Activated naive CD8-positive, alpha-beta T cell treated with anti-CD3 and anti-CD28 coated beads, Interleukin-2, amount 10 ng/mL, durations not matched to agents 7 days and 5 days (primary cell): ENCODE measurements around the gene CHML. TPM values are rescaled to one million over a fixed set of nuclear protein-coding genes. Genes with fewer than 3 reads are reported as not detected.

Experiments
- ATAC-seq: fragments of 150-1000 bp; cut with Tn5 transposase; one replicate; pipeline ENCODE4 v1.10.0; 2021; ENCODE audit warnings: low read depth, moderate library complexity
- POLR2A ChIA-PET: fragments of 350-600 bp; sonication (Branson Sonifier 250); formaldehyde crosslinking; loops from one replicate; lab custom pipeline; 2021; ENCODE audit warnings: antibody characterized with exemption; lab: Charles Lee
- DNase-seq: peaks from one replicate; pipeline ENCODE4 v3.0.0; 2021
- H3K27ac Mint-ChIP-seq: one replicate; pipeline ENCODE4 v1.8.0; 2022; ENCODE audit warnings: mild to moderate bottlenecking, mixed read lengths
- H3K27me3 Mint-ChIP-seq: one replicate; pipeline ENCODE4 v1.8.0; 2022; ENCODE audit warnings: mild to moderate bottlenecking, moderate library complexity, mixed read lengths
- H3K36me3 Mint-ChIP-seq: one replicate; pipeline ENCODE4 v1.8.0; 2021; ENCODE audit warnings: mild to moderate bottlenecking, mixed read lengths
- H3K4me1 Mint-ChIP-seq: one replicate; pipeline ENCODE4 v1.8.0; 2021; ENCODE audit warnings: mixed read lengths
- H3K4me3 Mint-ChIP-seq: one replicate; pipeline ENCODE4 v1.8.0; 2022; ENCODE audit warnings: mild to moderate bottlenecking, moderate library complexity, mixed read lengths
- H3K9me3 Mint-ChIP-seq: one replicate; pipeline ENCODE4 v1.8.0; 2021; ENCODE audit warnings: mixed read lengths
- total RNA-seq, 2 experiments: library from RNA; stranded (reverse); gene quantifications; one replicate each; pipeline ENCODE4 v1.2.3, GENCODE V29; 2021

The CHML gene
- total RNA-seq, 2 experiments from 2014 or later, result 11.6 to 13.7 TPM

- H3K4me1 Mint-ChIP-seq, result peaks cover 20% of the 10 kb centered on the region
- no peak overlapping the region for H3K27ac Mint-ChIP-seq
- ATAC-seq (no peak), DNase-seq (no peak)
- H3K27me3 Mint-ChIP-seq, result no peaks in the 10 kb centered on the region
- no peaks in the 10 kb centered on the region for H3K9me3 Mint-ChIP-seq
- no peak overlapping the region for H3K4me3 Mint-ChIP-seq
- peaks cover 23% of the 10 kb centered on the region for H3K36me3 Mint-ChIP-seq
- POLR2A ChIA-PET, result no interaction called here
These were observed 9.7 kb downstream of the CHML start for GRCh38 chr1:241630476-241630875.

GRCh38 chr1:241630005-241630404 lies 10.2 kb downstream of the CHML start:
- no peak for ATAC-seq
- peaks cover 18% of the 10 kb centered on the region for H3K36me3 Mint-ChIP-seq

GRCh38 chr1:241627453-241628259 lies 12.5 kb downstream of the CHML start:
- Mint-ChIP-seq H3K27me3 (no peaks in the 10 kb centered on the region), H3K4me3 (peak overlapping the region; percentile 79), H3K4me1 (peaks cover 22% of the 10 kb centered on the region), H3K27ac (peak overlapping the region; percentile 88), H3K9me3 (no peaks in the 10 kb centered on the region), H3K36me3 (peaks cover 13% of the 10 kb centered on the region)
- POLR2A ChIA-PET, result interaction anchor here (1.3 kb wide), 1 partner anchor 13 kb away, joined by 6 read pairs; the partner anchor contains the start of genes CHML and OPN3
- ATAC-seq (peak; percentile 85), DNase-seq (no peak)

More at GRCh38 chr1:241630005-241630404, 10.2 kb downstream of the CHML start:
- DNase-seq, result no peak
- POLR2A ChIA-PET, result no interaction called here
- Mint-ChIP-seq H3K4me1 (peaks cover 20% of the 10 kb centered on the region), H3K4me3 (no peak overlapping the region), H3K27ac (no peak overlapping the region), H3K9me3 (no peaks in the 10 kb centered on the region), H3K27me3 (no peaks in the 10 kb centered on the region)

- Mint-ChIP-seq H3K36me3 (peaks cover 11% of the 10 kb centered on the region), H3K4me3 (no peak overlapping the region), H3K9me3 (no peaks in the 10 kb centered on the region), H3K27ac (no peak overlapping the region), H3K27me3 (no peaks in the 10 kb centered on the region), H3K4me1 (peaks cover 13% of the 10 kb centered on the region)
- DNase-seq (no peak), ATAC-seq (no peak)
- POLR2A ChIA-PET, result no interaction called here
These were observed 15.2 kb downstream of the CHML start for GRCh38 chr1:241624935-241625334.

- peaks cover 11% of the 10 kb centered on the region for H3K36me3 Mint-ChIP-seq
- H3K4me1 Mint-ChIP-seq, result peaks cover 5% of the 10 kb centered on the region
- no peaks in the 10 kb centered on the region for H3K9me3 Mint-ChIP-seq
- H3K4me3 Mint-ChIP-seq, result no peak overlapping the region
- no peak for ATAC-seq
- H3K27ac Mint-ChIP-seq, result no peak overlapping the region
- no peak for DNase-seq
- no peaks in the 10 kb centered on the region for H3K27me3 Mint-ChIP-seq
- POLR2A ChIA-PET, result no interaction called here
These were observed 17.5 kb downstream of the CHML start for GRCh38 chr1:241622669-241623068.

GRCh38 chr1:241617426-241617825 lies 22.7 kb downstream of the CHML start:
- H3K9me3 Mint-ChIP-seq, result no peaks in the 10 kb centered on the region
- no peak overlapping the region for H3K4me3 Mint-ChIP-seq
- ATAC-seq (no peak), DNase-seq (no peak)
- POLR2A ChIA-PET, result no interaction called here
- peaks cover 4% of the 10 kb centered on the region for H3K4me1 Mint-ChIP-seq
- no peak overlapping the region for H3K27ac Mint-ChIP-seq
- H3K27me3 Mint-ChIP-seq, result no peaks in the 10 kb centered on the region
- H3K36me3 Mint-ChIP-seq, result peaks cover 7% of the 10 kb centered on the region

- no peaks in the 10 kb centered on the region for H3K27me3 Mint-ChIP-seq
- H3K4me3 Mint-ChIP-seq, result no peak overlapping the region
- peaks cover 1% of the 10 kb centered on the region for H3K36me3 Mint-ChIP-seq
- POLR2A ChIA-PET, result no interaction called here
- peaks cover 4% of the 10 kb centered on the region for H3K4me1 Mint-ChIP-seq
- H3K9me3 Mint-ChIP-seq, result no peaks in the 10 kb centered on the region
- ATAC-seq, result no peak
- no peak for DNase-seq
- no peak overlapping the region for H3K27ac Mint-ChIP-seq
These were observed 24.9 kb downstream of the CHML start for GRCh38 chr1:241615043-241615974.

- Mint-ChIP-seq H3K36me3 (peaks cover 1% of the 10 kb centered on the region), H3K27ac (no peak overlapping the region), H3K4me3 (no peak overlapping the region), H3K27me3 (no peaks in the 10 kb centered on the region), H3K4me1 (peaks cover 4% of the 10 kb centered on the region), H3K9me3 (no peaks in the 10 kb centered on the region)
- ATAC-seq (no peak), DNase-seq (no peak)
- POLR2A ChIA-PET, result no interaction called here
These were observed 25.6 kb downstream of the CHML start for GRCh38 chr1:241614572-241614971.

GRCh38 chr1:241614144-241614543 lies 26.0 kb downstream of the CHML start:
- POLR2A ChIA-PET, result no interaction called here
- DNase-seq (no peak), ATAC-seq (peak; percentile 42)
- Mint-ChIP-seq H3K4me3 (no peak overlapping the region), H3K4me1 (peaks cover 4% of the 10 kb centered on the region), H3K27me3 (no peaks in the 10 kb centered on the region), H3K27ac (no peak overlapping the region), H3K36me3 (peaks cover 1% of the 10 kb centered on the region), H3K9me3 (no peaks in the 10 kb centered on the region)

GRCh38 chr1:241612533-241613477 lies 27.4 kb downstream of the CHML start:
- no peaks in the 10 kb centered on the region for H3K27me3 Mint-ChIP-seq
- POLR2A ChIA-PET, result no interaction called here
- no peak overlapping the region for H3K4me3 Mint-ChIP-seq
- DNase-seq (no peak), ATAC-seq (no peak)
- H3K4me1 Mint-ChIP-seq, result peaks cover 4% of the 10 kb centered on the region
- no peaks in the 10 kb centered on the region for H3K9me3 Mint-ChIP-seq
- peaks cover 1% of the 10 kb centered on the region for H3K36me3 Mint-ChIP-seq
- no peak overlapping the region for H3K27ac Mint-ChIP-seq

GRCh38 chr1:241611736-241612135 lies 28.4 kb downstream of the CHML start:
- H3K36me3 Mint-ChIP-seq, result no peaks in the 10 kb centered on the region
- no peaks in the 10 kb centered on the region for H3K27me3 Mint-ChIP-seq
- no peak for ATAC-seq

GRCh38 chr1:241611063-241611462 lies 29.1 kb downstream of the CHML start:
- Mint-ChIP-seq H3K9me3 (no peaks in the 10 kb centered on the region), H3K4me1 (peaks cover 4% of the 10 kb centered on the region), H3K36me3 (no peaks in the 10 kb centered on the region), H3K4me3 (no peak overlapping the region), H3K27ac (no peak overlapping the region), H3K27me3 (no peaks in the 10 kb centered on the region)
- POLR2A ChIA-PET, result interaction anchor here (0.5 to 1.5 kb wide), 3 partner anchors 26 to 238 kb away, joined by 3 to 4 read pairs (median 4); partner anchors contain the start of genes CHML, EXO1 and OPN3
- ATAC-seq (peak; percentile 81), DNase-seq (no peak)

More at GRCh38 chr1:241611736-241612135, 28.4 kb downstream of the CHML start:
- no peaks in the 10 kb centered on the region for H3K9me3 Mint-ChIP-seq
- POLR2A ChIA-PET, result interaction anchor here (1.5 kb wide), 1 partner anchor 237 kb away, joined by 3 read pairs; the partner anchor contains the start of gene EXO1
- no peak overlapping the region for H3K27ac Mint-ChIP-seq
- peaks cover 4% of the 10 kb centered on the region for H3K4me1 Mint-ChIP-seq
- no peak overlapping the region for H3K4me3 Mint-ChIP-seq
- DNase-seq, result no peak
